ENCODE results near the gene RAB6B.

The RAB6B gene

DNA sequence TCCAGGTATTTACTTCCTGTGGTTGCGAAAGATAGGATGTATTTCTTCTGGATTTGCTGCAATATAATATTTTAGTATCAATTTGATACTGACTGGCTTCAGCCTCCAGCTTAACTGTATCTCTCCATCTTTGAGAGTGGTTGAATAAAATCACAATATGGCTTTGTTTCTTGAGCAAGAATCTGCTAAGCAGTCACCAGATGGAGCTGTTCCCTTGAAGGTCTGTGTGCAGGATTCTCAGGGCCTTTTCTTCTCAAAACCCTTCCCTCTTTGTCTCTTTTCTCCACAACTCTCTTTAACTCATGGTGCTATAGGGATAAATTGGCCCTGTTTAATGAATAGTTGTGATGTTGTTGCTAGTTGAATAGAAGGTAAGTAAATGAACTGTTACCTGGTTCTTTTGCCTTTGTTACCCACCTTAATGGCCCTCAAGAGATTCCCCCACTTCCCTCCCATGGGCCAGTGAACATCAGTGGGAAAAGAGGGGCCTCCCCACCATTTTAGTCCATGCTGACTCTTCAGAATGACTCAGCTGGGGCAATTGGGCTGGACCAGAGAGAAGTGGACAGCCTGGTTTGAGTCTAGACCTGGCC, 34.8 kb upstream of the RAB6B start:
- DNase-seq = no peak

DNA sequence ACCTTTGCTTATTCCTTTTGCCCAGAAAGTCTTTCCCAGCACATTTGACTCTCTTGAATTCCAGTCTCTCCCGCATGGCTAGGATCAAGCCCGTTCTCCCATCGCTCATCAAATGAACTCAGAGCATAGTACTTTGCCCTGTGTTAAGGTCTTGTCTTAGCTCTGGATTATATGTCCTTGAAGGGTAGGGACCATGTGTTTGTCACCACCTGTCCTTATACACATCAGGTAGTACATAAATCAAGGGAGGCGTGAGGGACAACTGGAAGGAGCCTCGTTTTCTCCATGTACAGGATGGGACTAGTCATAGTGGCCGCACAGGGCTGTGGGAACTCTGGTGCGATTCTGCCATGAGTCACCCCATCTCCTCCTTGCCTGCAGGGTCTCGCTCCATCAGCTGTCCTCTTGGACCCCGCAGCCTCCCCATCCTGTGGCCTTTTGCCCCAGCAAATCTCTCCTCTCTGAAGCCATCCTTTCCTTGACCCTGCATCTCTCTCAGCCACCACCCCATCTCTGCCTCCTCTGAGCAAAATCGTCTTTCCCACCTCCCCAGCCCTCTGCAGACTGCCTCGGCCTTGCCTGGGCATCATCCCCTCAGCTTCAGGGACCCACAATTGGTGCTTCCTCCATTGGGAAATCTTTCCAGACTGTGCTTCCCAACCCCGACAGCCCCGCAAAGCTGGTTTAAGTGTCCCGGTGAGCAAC, 33.4 kb upstream of the RAB6B start:
- DNase-seq = no peak

DNA sequence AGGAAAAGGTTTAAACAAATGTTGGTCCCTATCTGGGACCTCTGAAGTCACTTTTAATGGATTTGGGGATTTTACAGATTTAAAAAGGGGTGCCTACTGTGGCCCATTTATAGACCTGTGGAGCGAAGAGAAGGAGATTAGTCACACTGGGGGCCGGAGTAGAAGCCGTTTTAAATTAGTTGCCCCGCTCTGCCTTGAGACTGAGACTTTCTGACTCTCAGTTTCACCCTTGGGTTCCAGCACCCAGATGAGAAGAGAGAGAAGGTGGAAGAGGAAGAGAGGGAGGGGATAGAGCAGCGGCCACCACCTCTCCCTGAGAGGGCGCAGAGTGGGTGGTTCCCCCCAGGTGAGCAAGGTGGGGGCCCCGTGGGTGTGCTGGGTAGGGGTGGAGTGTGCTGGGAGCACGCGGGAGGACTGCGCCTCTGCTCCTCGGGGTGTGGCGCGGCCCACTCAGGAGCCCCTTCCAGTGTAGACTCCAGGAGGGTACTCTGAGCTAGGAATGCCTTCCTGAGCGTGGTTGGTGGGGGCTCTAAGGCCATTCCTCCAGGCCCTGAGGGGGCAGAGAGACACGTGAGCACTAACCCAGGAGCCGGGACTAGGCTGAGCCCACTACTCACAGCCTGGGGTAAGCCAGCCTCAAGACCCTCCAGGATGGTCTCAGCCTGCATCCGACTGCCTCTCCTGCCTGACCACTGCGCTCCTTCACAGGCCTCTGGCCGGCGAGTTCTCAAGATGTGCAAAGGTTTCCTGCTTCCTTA, 32.6 kb upstream of the RAB6B start:
- DNase-seq = no peak

DNA sequence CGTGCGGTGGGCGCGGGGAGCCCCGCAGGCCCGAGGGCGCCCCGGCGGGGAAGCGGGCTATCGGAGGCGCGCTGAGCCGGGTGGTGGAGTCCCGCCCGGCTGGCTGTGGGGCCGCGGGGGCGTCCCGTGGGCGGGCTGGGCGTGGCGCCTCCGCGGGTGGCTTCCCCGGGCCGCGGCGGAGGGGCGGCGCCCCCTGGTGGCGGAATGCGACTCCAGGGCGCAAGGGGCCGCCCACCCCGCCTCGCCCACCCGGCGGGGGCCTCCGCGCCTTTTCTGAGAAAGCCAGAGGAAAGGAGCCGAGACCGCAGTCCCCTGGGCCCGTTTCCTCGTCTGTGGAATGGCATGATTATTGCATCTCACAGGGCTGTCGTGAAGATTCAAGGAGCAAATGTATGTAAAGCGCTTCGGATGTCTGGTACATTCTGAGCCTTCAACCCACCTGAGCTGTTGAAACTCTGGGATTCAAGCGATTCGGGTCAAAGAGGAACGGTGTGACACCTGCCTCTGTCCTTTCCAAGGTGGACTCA, 31.9 kb upstream of the RAB6B start:
- peak; percentile 69 for DNase-seq

DNA sequence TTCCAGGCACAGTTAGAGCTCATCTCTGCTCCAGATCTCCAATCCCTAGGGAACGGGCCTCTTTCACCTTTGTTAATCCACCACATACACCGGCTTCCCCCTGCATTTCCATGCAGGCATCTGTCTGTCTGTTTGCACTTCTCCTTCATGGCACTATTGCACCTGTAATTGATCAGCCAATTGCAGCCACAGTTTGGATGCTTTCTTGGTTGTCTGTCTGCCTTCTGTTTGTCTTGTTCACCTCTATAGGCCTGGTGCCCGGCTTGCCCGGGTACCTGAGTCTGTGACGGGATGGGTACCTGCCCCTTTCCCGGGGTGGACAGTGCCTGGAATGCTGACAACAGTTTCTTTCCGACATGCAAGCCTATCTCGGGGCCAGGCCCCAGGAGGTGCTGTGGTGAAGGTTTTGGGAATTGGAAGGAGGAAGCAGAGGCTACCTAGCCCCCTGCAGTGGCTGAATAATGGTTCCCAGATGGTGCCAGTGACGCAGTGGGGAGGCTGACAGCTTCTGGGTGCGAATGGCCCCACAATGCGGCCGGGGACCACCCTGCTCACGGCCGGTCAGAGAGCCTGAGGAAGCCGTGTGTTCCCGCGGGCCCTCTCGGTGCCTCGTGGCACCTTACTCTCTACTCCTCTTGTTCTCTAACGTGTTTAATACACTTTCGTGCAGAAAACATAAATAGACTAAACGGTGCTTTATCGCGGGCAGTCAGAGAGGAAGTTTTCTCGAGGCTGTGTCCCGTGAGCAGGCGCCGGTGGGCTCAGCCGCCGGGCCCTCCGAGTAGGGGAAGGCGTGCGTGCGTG, 31.3 kb upstream of the RAB6B start:
- DNase-seq = no peak

DNA sequence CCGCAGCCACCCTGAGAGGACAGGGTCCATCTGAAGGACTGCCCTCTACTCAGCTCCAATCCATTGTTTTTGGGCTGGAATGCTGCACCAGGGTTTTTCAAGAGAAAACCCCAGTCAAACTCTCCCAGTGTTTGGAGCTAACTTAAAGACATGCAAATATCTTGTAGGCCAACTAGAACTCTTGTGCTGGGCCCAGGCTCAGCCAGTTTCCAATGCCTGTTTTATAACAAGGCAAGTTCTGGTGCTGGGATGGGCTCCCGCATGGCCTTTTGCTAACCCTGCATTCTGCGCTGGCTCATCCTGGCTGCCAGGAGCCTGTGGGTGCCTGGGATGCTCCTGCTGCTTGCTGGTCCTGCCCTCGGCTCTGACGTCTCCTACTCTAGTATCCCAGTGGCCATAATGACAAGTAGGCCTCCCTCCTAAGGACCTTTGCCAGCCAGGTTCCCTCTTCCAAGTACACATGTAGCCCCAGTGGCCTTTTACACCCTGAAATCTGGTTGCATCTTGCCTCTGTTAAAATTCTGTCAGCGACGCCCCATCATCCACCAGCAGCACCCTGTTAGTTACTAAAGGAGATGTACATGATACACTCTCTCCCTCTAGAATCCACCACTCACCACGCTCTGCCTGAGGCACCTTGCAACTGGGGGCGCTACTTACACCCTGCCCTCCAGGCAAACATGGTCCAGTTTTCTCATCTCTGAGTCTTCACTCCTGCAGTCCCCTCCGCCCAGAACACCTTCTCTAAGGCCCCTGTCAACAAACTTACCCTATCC, 30.5 kb upstream of the RAB6B start:
- no peak for DNase-seq

DNA sequence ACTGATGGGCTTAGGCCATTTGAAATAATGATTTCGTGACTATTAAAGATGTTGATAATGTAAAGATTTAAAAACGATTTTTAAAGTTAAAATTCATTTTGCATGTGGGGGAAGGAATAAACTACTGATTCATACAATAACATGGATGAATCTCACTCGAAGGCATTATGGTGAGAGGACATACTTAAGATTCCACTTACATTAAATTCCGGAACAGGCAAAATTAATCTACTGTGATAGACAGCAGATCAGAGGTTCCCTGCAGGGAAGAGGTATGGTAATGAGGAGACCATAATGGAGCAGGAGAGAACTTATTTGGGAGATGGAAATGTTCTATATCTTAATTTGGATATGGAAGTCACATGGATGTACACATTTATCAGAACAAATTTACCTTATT, 28.4 kb upstream of the RAB6B start:
- no peak for DNase-seq

DNA sequence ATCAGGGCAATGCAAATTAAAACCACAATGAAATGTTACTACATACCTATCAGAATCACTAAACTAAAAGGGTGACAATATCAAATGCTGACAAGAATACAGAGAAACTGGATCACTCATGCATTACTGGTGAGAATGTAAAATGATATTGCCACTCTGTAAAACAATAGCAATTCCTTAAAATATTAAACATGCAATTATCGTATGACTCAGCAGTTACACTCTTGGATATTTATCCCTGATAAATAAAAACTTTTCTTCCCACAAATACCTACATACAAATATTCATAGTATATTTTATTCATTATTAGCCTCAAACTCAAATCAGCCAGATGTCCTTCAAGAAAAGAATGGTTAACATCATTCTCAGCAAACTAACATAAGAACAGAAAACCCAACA, 25.9 kb upstream of the RAB6B start:
- no peak for DNase-seq

DNA sequence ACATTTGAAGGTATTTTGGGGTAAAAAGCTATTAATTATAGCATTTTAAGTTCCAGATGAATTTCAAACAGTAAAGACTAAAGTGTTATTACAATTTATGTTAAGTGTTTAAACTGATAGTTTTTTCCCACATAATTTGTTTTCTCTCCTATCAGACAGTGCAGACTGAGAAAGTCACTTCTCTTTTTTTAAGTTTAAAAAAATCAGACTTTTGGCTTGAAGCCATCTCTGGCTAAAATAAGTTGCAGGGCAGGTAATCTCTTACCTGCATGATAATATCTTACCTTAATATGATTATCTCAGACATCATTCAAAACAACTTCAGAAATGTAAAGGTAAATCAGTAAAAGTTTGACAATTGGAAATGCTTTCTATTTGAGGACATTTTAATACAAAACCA, 21.5 kb upstream of the RAB6B start:
- no peak for DNase-seq

DNA sequence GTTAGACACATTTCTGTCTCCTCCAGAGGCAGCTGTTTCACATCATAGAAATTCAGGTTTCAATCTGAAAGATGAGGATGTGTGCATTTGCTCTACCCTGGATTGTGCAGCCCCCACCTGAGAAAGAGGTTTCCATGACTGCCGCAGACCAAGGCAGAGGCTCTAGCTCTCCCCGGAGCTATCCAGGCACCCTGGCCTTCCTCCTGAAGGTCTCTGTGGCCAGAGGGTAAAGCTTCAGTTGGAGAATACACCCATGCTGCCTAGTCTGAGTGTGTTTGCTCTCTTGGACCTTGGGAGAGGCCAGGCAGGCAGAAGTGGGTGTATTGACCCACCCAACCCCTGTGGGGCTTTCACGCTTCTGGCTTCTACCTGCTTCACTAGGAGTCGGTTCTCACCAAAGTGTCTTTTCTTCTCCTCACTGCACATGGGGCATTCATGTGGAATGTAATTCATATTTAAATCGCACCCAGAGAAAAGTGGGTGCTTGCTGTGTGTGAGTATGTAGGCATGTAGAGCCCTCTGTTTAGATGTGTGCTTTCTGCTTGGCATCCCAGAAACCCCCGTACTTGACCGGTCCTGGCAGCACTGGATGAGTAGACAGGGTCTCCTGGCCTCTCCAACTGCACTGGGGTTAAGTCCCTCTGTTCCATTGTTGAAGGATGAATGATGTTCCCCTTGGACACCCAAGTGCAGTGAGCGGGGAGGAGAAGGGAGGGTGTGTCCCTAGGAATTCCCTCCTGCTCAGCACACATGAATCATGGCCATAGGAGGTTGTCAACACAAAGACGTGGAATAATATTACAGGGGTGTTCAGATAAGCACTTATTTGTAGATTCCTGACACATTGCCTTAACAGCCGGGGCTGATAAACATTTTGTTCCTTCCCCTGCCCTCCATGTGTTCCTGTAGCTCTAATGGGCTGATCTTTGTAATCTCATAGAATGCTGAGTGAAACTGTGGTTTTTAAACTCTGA, 20.3 kb upstream of the RAB6B start:
- no peak for DNase-seq

DNA sequence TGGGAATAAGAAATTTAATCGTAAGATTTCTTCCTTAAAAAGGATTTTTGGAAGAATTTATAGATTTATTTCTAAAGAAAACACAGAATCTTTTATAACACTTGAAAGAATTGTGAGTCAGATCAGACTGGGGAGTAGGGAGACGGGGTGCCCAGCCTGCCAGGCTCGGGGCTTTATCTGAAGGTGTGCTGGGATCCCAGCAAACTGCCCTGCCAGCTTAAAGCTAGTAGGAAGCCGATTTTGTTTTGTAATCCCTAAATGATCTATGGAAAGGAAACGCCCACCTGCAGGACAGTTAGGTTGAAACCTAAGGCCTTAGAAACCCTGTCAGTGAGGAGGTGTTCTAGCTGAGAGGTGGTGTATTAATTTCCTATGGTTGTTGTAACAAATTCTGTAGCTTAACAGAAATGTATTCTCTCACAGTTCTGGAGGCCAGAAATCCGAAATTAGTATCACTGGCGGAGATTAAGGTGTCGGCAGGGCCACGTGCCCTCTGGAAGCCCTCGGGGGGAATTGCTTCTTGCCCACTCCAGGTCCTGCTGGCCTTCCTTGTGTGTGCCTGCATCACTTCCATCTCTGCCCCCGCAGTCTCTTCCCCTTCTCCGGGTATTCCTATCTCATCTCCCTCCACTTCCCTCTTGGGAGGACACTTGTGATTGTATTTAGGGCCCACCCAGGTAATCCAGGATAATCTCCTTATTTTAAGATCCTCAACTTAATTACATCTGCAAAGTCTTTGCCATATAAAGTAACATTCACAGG, 19.3 kb upstream of the RAB6B start:
- DNase-seq = no peak

DNA sequence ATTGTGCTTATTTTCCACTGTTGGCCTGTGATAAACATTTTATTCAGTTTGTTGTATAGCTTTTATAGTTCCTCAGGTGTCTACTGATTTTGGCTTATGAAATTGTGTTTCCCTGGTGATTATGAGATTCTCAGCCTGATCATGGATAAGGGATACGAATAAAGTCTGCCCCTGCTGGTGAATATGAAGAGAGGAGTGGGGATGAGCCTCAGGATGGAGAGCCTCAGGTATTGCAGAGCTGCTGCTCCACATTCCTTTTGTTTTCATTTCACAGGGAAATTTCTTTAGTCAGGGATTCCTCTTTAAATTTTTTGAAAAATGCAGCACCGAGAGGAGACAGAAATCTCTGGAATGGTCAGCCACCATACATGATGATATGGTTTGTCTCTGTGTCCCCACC, 14.7 kb upstream of the RAB6B start:
- no peak for DNase-seq

DNA sequence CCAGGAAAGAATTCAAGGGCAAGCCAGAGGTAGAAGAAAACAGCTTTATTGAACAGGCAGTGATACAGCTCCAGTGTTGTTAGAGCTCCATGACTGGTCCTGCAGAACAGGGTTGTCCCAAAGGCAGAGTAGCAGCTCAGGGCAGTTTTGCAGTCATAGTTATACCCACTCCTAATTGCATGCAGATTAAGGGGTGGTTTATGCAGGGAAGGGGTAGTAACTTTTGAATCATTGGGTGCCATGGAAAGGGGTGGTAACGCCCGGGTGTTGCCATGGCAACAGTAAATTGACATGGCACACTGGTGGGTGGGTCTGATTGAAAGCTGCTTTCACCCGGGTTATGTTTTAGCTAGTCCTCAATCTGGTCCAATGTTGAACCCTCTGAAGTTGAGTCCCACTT, 9.7 kb upstream of the RAB6B start:
- no peak for DNase-seq

DNA sequence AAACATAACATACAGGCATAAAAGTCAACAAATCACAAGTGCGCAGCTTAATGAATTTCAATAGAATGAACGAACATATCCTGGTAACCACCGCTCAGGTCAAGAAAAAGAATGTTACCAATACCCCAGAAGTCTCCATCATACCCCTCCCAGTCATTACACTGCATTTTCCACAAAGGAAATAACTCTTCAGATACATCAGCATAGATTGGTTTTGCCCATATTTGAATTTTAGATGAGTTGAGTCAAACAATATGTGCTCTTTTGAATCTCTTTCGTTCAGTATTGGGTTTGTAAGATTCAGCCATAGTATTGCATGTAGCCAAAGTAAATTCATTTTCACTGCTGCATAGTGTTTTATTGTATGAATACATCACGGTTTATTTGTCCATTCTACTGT, 6.2 kb upstream of the RAB6B start:
- no peak for DNase-seq

DNA sequence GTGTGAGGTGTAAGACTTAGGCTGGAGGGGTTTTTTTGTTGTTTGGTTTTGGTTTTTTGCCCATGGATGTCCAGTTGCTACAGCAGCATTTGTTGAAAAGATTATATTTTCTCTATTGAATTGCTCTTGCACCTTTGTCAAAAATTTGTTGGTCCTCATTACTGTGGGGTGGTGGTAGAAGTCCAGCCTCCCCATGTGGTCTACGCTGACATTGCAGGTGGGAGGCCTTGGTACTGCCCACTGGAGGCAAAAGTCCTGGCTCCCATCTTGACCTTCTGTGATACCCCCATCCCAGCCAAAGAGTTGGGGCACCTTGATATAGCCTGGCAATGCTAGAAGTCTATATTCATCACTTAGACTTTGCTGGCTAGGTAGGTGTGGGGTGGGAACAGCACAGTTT, 5.4 kb upstream of the RAB6B start:
- DNase-seq = no peak

DNA sequence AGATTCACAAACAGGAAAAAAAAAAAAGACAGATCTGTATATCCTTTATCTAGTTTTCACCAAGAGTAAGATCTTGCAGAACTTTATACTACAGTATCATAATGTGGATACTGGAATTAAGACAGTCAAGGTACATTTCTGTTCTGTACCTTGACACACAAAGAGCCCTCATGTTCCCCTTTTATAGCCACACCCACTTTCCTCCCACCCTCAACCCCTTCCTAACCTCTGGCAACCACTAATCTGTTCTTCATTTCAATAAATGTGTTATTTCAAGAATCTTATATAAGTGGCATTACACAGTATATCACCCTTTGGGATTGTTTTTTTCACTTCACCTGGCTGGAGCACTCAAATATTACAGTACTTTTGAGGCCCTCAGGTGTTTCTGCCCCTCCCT, 3.6 kb upstream of the RAB6B start:
- DNase-seq = no peak

DNA sequence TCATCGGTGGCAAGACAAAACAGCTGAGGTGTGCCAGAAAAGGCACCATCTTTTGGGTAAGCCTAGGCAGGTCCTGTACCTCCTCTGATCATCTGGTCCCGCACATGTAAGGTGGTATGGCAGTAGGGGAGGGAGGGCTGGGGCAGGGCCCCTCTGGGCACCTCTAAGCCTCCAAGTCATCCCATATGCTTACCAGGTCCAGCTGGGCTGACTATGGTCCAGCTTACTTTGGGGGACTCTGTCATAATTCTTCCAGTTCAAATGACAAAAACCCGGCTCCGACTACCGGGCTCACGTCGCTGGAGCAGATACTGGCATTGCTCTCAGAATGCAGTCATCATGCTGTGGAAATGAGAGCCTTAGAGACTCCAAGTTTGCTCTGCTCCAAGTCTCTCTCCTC, 1.9 kb upstream of the RAB6B start:
- no peak for DNase-seq

DNA sequence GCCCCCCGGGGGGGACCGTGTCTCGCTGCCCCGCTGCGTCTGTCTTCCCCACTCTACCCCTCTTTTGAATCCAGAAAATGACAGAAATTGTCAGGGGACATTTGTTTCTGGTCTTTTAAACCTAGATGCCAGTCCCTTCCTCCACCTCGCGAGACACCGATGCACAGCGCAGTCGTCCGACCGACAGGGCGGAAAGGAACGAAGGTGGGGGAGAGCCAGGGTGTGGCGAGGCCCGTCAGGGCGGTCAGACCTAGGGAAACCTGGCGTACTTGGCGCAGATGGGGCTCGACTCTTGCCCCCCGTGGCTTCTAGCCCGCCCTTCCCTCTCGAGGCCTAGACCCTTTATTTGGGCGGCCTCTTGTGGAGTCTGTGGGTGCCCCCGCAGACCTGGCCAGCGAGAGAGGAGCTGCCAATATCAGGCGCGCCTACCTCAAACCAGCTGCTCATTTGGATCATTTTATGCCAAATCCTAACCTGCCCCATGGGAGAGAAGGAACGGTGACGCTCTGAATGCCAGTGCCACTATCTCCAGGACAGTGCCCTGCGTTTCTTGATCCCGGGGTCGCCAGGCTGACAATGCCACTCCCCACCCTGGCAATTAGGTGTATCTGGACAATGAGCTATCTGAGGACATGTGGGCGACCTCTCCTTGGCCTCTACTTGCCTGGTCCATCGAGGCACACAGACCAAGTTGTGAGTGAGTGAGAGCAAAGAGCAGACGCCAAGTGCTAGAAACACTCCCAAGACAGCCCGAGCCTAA, 500 bp upstream of the RAB6B start:
- no peak for DNase-seq

DNA sequence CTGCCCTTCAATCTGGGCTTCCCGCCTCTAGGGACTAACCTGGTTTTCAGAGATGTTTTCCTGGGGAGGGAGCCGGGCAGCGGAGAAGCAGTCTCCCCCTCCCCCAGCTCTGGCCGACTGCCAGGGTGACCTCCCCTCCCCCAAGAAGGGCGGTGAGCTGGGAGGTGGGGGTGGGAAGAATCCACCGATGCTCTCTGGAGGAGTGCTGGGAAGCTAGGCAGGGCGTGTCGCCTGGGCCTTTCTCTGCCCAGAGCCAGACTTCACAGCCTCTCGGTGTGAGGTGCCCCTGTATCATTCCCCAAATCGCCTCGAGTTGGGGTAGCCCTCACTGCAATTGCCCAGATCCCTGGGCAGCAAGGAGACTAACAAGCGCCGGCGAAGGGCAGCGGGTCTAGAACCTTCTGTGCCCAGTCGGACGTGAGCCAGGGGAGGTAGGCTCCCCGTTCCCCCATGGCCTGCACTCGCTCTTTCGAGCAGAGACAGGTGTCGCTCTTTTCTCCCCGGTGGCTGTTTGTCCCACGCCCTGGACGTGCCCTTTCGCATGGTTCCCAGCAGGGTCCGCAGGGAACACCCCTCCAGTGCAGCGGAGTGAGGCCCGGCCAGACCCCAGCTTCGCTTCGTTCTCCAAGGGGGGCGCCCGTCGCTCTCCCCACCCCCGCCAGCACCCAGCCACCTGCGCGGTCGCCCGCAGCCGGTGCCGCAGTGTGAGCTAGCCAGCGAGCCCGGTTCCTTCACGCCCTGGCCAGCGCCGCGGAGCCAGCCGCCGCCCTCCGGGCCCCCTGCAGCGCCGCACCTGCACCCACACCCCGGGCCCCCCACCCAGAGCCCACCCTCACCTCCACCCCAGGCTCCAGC, 1.1 kb downstream of the RAB6B start:
- no peak for DNase-seq

Measured in left hindlimb (tissue), 1 donor.